ENCODE data around the gene CACNA2D2. TPM values are rescaled to one million over a fixed set of nuclear protein-coding genes. Genes with fewer than 3 reads are reported as not detected.

Gene CACNA2D2
- total and polyA plus RNA-seq, 4 donors: 28.2 to 111 (median 69.1) TPM

GRCh38 chr3:50390508-50391224 lies 112.8 kb downstream of the CACNA2D2 start:
- Histone ChIP-seq H3K4me3 (no peak overlapping the region), H3K27ac (ENCODE audit: low read depth in 1 of 2, low read length in 1 of 2) (no peak overlapping the region), H3K4me1 (ENCODE audit: control insufficient read depth in 5 of 5, insufficient read depth in 5 of 5, low read length in 5 of 5) (peaks cover 0 to 11% (median 9%) of the 10 kb centered on the region in 5 donors), H3K9me3 (ENCODE audit: control insufficient read depth in 4 of 4, insufficient read depth in 3 of 4, low read length in 3 of 4) (no peaks in the 10 kb centered on the region), H3K27me3 (ENCODE audit: control insufficient read depth in 3 of 3, insufficient read depth in 3 of 3, low read length in 2 of 3) (no peaks in the 10 kb centered on the region), H3K36me3 (ENCODE audit: control insufficient read depth in 4 of 4, insufficient read depth in 4 of 4, low read length in 4 of 4) (peaks cover 0 to 3% (median 0%) of the 10 kb centered on the region in 4 donors), H3K9ac (ENCODE audit: insufficient read depth in 1 of 2, low read length in 2 of 2) (no peak overlapping the region)
- WGBS, 2 donors: 55 to 73% methylated on average over 12 of the region's 12 CpGs
- no peak for ATAC-seq (ENCODE audit: insufficient read depth, low FRiP score)
- TF ChIP-seq CTCF (IDR thresholded peaks at IDR 0.05; ENCODE audit: control extremely low read depth, extremely low read depth): no peak
- DNase-seq: peak in 2 of 3 donors; percentile 26 to 40

GRCh38 chr3:50389414-50389767 lies 114.0 kb downstream of the CACNA2D2 start:
- WGBS, 2 donors: 94 to 96% methylated on average over 6 of the region's 6 CpGs
- DNase-seq: no peak
- Histone ChIP-seq H3K36me3 (ENCODE audit: control insufficient read depth in 4 of 4, insufficient read depth in 4 of 4, low read length in 4 of 4) (peaks cover 0 to 3% (median 0%) of the 10 kb centered on the region in 4 donors), H3K4me3 (no peak overlapping the region), H3K9ac (ENCODE audit: insufficient read depth in 1 of 2, low read length in 2 of 2) (no peak overlapping the region), H3K27me3 (ENCODE audit: control insufficient read depth in 3 of 3, insufficient read depth in 3 of 3, low read length in 2 of 3) (no peaks in the 10 kb centered on the region), H3K4me1 (ENCODE audit: control insufficient read depth in 5 of 5, insufficient read depth in 5 of 5, low read length in 5 of 5) (peaks cover 0 to 11% (median 9%) of the 10 kb centered on the region in 5 donors), H3K27ac (ENCODE audit: low read depth in 1 of 2, low read length in 1 of 2) (no peak overlapping the region), H3K9me3 (ENCODE audit: control insufficient read depth in 4 of 4, insufficient read depth in 3 of 4, low read length in 3 of 4) (no peaks in the 10 kb centered on the region)
- no peak for ATAC-seq (ENCODE audit: insufficient read depth, low FRiP score)
- no peak for TF ChIP-seq CTCF (IDR thresholded peaks at IDR 0.05; ENCODE audit: control extremely low read depth, extremely low read depth)

GRCh38 chr3:50388720-50389413 lies 114.6 kb downstream of the CACNA2D2 start:
- no peak for TF ChIP-seq CTCF (IDR thresholded peaks at IDR 0.05; ENCODE audit: control extremely low read depth, extremely low read depth)
- Histone ChIP-seq H3K36me3 (ENCODE audit: control insufficient read depth in 4 of 4, insufficient read depth in 4 of 4, low read length in 4 of 4) (peaks cover 0 to 4% (median 0%) of the 10 kb centered on the region in 4 donors), H3K9ac (ENCODE audit: insufficient read depth in 1 of 2, low read length in 2 of 2) (no peak overlapping the region), H3K27ac (ENCODE audit: low read depth in 1 of 2, low read length in 1 of 2) (no peak overlapping the region), H3K9me3 (ENCODE audit: control insufficient read depth in 4 of 4, insufficient read depth in 3 of 4, low read length in 3 of 4) (no peaks in the 10 kb centered on the region), H3K4me3 (no peak overlapping the region), H3K4me1 (ENCODE audit: control insufficient read depth in 5 of 5, insufficient read depth in 5 of 5, low read length in 5 of 5) (peaks cover 0 to 11% (median 9%) of the 10 kb centered on the region in 5 donors), H3K27me3 (ENCODE audit: control insufficient read depth in 3 of 3, insufficient read depth in 3 of 3, low read length in 2 of 3) (no peaks in the 10 kb centered on the region)
- ATAC-seq (ENCODE audit: insufficient read depth, low FRiP score): no peak
- DNase-seq: no peak
- WGBS, 2 donors: 88% methylated on average over 22 of the region's 22 CpGs

All from lung (tissue), 12 donors.